ENCODE results near the gene FAM25A.
"Not testable (repeated sequence)": the region's sequence is repeated elsewhere in the genome, so short reads cannot be mapped to it uniquely, and the experiment has no call there.

Gene FAM25A

DNA sequence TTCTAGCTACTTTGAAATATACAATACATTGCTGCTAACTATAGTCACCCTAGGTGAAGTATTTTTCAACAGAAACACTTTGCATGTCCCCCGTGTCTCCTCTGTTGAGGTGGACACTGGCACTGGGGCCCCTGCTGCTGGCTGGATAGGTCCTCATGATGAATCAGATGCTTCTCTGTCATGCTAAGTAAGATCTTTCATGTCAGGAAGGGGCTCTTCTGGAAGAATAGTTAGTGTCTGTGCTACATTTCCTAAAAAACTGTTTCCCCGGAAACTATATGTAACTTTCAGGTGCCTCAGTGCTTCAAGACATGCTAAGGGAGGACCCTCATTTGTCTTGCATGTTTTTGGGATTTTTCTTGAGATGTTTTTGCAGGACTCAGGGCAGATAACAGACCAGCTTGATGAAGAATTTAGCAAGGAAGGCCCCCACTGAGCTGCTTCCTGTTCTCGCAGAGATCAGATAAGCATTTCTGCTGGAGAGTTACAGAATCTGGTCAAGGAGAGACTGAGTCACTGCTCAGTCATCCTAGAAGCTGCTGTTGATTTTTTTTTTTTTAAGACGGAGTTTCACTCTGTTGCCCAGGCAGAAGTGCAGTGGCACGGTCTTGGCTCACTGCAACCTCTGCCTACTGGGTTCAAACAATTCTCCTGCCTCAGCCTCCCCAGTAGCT, 5.3 kb downstream of the FAM25A start:
- H3K27me3 ChIP-seq (ENCODE audit: insufficient read depth, poor library complexity, severe bottlenecking); H3K4me3 ChIP-seq (replicated peaks; ENCODE audit: insufficient read depth, low read length): not testable (repeated sequence)
- peak; percentile 34 to 35 for DNase-seq (ENCODE audit: low read depth in 1 of 2, low spot score in 1 of 2)
- H3K27ac ChIP-seq (replicated peaks), result peak overlapping the region; percentile 26; the same call in 1 of the 2 replicates

DNA sequence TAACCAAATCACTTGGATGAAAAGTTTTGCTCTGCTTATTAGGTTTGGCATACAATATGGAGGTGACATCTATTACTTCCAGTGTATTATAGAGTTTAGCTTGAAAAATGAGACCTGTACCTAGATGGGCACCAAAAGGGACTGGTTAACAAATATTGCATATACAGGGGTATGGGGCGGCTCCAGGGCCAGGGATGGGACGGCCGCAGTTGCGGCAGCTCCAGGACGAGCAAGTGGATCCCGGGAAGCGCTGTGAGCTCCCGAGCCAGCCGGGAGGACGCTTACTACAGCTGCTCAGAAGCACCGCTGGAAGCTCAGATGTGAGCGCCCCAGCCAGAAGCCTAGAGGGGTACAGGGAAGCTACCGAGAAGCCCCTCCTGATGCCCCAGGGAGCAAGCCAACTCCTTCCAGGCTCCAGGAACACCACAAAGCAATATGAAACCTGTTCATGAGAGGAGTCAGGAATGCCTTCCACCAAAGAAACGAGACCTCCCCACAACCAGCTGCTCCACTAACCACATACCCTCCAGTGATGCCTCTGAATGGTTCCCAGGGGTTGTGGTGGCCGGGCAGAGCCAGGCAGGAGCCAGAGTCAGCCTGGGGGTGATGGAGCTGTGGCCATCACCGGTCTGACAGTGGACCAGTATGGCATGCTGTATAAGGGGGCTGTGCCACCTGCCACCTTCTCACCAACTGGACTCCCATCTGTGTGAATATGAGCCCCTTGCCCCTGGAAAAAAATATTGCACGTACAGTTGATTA, 6.8 kb downstream of the FAM25A start:
- H3K27ac ChIP-seq (replicated peaks), result not testable (repeated sequence)

DNA sequence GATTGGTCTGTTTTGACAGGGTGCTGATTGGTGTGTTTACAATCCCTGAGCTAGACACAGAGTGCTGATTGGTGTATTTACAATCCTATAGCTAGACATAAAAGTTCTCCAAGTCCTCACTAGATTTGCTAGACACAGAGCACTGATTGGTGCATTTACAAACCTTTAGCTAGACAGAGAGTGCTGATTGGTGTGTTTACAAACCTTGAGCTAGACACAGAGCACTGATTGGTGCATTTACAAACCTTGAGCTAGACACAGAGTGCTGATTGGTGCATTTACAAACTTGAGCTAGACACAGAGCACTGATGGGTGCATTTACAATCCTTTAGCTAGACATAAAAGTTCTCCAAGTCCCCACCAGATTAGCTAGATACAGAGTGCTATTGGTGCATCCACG, 10.3 kb downstream of the FAM25A start:
- H3K27ac ChIP-seq (replicated peaks); H3K4me3 ChIP-seq (replicated peaks; ENCODE audit: insufficient read depth, low read length); DNase-seq (ENCODE audit: low read depth in 1 of 2, low spot score in 1 of 2); H3K27me3 ChIP-seq (ENCODE audit: insufficient read depth, poor library complexity, severe bottlenecking): not testable (repeated sequence)

More for the DNA sequence above, 6.8 kb downstream of the FAM25A start:
- not testable (repeated sequence) for H3K4me3 ChIP-seq (replicated peaks; ENCODE audit: insufficient read depth, low read length); DNase-seq (ENCODE audit: low read depth in 1 of 2, low spot score in 1 of 2); H3K27me3 ChIP-seq (ENCODE audit: insufficient read depth, poor library complexity, severe bottlenecking)

DNA sequence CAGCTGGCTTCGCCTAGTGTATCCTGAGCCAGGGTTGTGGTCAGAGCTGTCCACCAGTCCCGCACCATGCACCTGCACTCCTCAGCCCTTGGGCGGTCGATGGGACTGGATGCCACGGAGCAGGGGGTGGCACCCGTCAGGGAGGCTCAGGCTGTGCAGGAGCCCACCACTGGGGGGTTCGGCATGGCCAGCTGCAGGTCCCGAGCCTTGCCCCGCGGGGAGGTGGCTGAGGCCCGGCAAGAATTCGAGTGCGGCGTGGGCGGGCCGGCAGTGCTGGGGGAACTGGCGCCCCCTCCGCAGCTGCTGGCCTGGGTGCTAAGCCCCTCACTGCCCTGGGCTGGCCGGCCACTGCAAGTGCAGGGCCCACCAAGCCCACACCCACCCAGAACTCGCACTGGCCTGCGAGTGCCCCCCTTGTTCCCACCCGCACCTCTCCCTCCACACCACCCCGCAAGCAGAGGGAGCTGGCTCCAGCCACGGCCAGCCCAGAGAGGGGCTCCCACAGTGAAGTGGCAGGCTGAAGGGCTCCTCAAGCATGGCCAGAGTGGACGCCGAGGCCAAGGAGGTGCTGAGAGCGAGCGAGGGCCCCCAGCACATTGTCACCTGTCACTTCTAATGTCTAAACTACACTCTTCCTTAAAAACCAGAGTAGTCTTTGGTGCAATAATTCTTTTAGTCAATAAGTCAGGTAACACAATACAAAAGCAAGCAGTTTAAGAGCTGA, 11.0 kb downstream of the FAM25A start:
- Histone ChIP-seq H3K4me3 (replicated peaks; ENCODE audit: insufficient read depth, low read length) (no peak overlapping the region), H3K27me3 (ENCODE audit: insufficient read depth, poor library complexity, severe bottlenecking) (no peaks in the 10 kb centered on the region), H3K27ac (replicated peaks) (no peak overlapping the region)
- TF ChIP-seq, protein P1, sequence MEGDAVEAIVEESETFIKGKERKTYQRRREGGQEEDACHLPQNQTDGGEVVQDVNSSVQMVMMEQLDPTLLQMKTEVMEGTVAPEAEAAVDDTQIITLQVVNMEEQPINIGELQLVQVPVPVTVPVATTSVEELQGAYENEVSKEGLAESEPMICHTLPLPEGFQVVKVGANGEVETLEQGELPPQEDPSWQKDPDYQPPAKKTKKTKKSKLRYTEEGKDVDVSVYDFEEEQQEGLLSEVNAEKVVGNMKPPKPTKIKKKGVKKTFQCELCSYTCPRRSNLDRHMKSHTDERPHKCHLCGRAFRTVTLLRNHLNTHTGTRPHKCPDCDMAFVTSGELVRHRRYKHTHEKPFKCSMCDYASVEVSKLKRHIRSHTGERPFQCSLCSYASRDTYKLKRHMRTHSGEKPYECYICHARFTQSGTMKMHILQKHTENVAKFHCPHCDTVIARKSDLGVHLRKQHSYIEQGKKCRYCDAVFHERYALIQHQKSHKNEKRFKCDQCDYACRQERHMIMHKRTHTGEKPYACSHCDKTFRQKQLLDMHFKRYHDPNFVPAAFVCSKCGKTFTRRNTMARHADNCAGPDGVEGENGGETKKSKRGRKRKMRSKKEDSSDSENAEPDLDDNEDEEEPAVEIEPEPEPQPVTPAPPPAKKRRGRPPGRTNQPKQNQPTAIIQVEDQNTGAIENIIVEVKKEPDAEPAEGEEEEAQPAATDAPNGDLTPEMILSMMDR (IDR thresholded peaks at IDR 0.05; ENCODE audit: insufficient read depth, low read length), result no peak
- TF ChIP-seq GABPA (IDR thresholded peaks at IDR 0.05; ENCODE audit: low read depth) (no peak), POLR2AphosphoS5 (IDR thresholded peaks at IDR 0.05; ENCODE audit: low read depth) (no peak), SPI1 (IDR thresholded peaks at IDR 0.05; ENCODE audit: borderline replicate concordance, low read depth) (no peak)
- TF ChIP-seq, protein P2, sequence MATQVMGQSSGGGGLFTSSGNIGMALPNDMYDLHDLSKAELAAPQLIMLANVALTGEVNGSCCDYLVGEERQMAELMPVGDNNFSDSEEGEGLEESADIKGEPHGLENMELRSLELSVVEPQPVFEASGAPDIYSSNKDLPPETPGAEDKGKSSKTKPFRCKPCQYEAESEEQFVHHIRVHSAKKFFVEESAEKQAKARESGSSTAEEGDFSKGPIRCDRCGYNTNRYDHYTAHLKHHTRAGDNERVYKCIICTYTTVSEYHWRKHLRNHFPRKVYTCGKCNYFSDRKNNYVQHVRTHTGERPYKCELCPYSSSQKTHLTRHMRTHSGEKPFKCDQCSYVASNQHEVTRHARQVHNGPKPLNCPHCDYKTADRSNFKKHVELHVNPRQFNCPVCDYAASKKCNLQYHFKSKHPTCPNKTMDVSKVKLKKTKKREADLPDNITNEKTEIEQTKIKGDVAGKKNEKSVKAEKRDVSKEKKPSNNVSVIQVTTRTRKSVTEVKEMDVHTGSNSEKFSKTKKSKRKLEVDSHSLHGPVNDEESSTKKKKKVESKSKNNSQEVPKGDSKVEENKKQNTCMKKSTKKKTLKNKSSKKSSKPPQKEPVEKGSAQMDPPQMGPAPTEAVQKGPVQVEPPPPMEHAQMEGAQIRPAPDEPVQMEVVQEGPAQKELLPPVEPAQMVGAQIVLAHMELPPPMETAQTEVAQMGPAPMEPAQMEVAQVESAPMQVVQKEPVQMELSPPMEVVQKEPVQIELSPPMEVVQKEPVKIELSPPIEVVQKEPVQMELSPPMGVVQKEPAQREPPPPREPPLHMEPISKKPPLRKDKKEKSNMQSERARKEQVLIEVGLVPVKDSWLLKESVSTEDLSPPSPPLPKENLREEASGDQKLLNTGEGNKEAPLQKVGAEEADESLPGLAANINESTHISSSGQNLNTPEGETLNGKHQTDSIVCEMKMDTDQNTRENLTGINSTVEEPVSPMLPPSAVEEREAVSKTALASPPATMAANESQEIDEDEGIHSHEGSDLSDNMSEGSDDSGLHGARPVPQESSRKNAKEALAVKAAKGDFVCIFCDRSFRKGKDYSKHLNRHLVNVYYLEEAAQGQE (IDR thresholded peaks at IDR 0.05; ENCODE audit: insufficient replicate concordance, low read depth), result no peak
- no peak for DNase-seq (ENCODE audit: low read depth in 1 of 2, low spot score in 1 of 2)

GRCh38 chr10:87036623-87037022, 16.5 kb downstream of the FAM25A start:
- no peak for DNase-seq (ENCODE audit: low read depth in 1 of 2, low spot score in 1 of 2)
- Histone ChIP-seq H3K27ac (replicated peaks) (no peak overlapping the region), H3K4me3 (replicated peaks; ENCODE audit: insufficient read depth, low read length) (no peak overlapping the region), H3K27me3 (ENCODE audit: insufficient read depth, poor library complexity, severe bottlenecking) (peaks cover 6% of the 10 kb centered on the region)
- TF ChIP-seq, protein P2 (IDR thresholded peaks at IDR 0.05; ENCODE audit: insufficient replicate concordance, low read depth), result no peak
- TF ChIP-seq SPI1 (IDR thresholded peaks at IDR 0.05; ENCODE audit: borderline replicate concordance, low read depth), result no peak
- TF ChIP-seq GABPA (IDR thresholded peaks at IDR 0.05; ENCODE audit: low read depth), result no peak
- TF ChIP-seq, protein P1 (IDR thresholded peaks at IDR 0.05; ENCODE audit: insufficient read depth, low read length), result no peak
- no peak for TF ChIP-seq POLR2AphosphoS5 (IDR thresholded peaks at IDR 0.05; ENCODE audit: low read depth)
